ENCODE measurements around the gene RNF223.

RNF223 gene

GRCh38 chr1:1073743-1074587 is at the start of gene RNF223:
RNF223 (minus strand) TSS chr1:1074306; CDS start chr1:1072566, 1,740 bp downstream.
- no peak within 1 kb of the TSS for H3K9ac ChIP-seq (ENCODE audit: low read depth, low read length)
- no peak within 1 kb of the TSS for H3K27ac ChIP-seq (ENCODE audit: low read length)
- H3K36me3 ChIP-seq (ENCODE audit: insufficient read depth, low read depth, low read length), result no peaks in the 10 kb centered on the region
- H3K27me3 ChIP-seq (ENCODE audit: insufficient read depth, low read length), result peaks cover 16% of the 10 kb centered on the region
- H3K4me1 ChIP-seq (ENCODE audit: insufficient read depth, low read length), result no peaks in the 10 kb centered on the region
- H3K9me3 ChIP-seq (ENCODE audit: insufficient read depth, low read depth, low read length), result no peaks in the 10 kb centered on the region
- no peak within 1 kb of the TSS for H3K4me3 ChIP-seq (ENCODE audit: low read length)

- Histone ChIP-seq H3K9me3 (ENCODE audit: insufficient read depth, low read depth, low read length) (no peaks in the 10 kb centered on the region), H3K4me3 (ENCODE audit: low read length) (no peak overlapping the region), H3K36me3 (ENCODE audit: insufficient read depth, low read depth, low read length) (no peaks in the 10 kb centered on the region), H3K27me3 (ENCODE audit: insufficient read depth, low read length) (peaks cover 32% of the 10 kb centered on the region), H3K27ac (ENCODE audit: low read length) (no peak overlapping the region), H3K9ac (ENCODE audit: low read depth, low read length) (no peak overlapping the region), H3K4me1 (ENCODE audit: insufficient read depth, low read length) (no peaks in the 10 kb centered on the region)
These were observed 48.9 kb upstream of the RNF223 start for GRCh38 chr1:1122981-1123480.

- Histone ChIP-seq H3K27me3 (ENCODE audit: insufficient read depth, low read length) (peaks cover 39% of the 10 kb centered on the region), H3K4me1 (ENCODE audit: insufficient read depth, low read length) (no peaks in the 10 kb centered on the region), H3K36me3 (ENCODE audit: insufficient read depth, low read depth, low read length) (no peaks in the 10 kb centered on the region), H3K9me3 (ENCODE audit: insufficient read depth, low read depth, low read length) (no peaks in the 10 kb centered on the region), H3K9ac (ENCODE audit: low read depth, low read length) (no peak overlapping the region), H3K27ac (ENCODE audit: low read length) (no peak overlapping the region), H3K4me3 (ENCODE audit: low read length) (no peak overlapping the region)
These were observed 48.1 kb upstream of the RNF223 start for GRCh38 chr1:1122078-1122811.

- Histone ChIP-seq H3K27ac (ENCODE audit: low read length) (no peak overlapping the region), H3K36me3 (ENCODE audit: insufficient read depth, low read depth, low read length) (no peaks in the 10 kb centered on the region), H3K9ac (ENCODE audit: low read depth, low read length) (no peak overlapping the region), H3K4me3 (ENCODE audit: low read length) (no peak overlapping the region), H3K9me3 (ENCODE audit: insufficient read depth, low read depth, low read length) (no peaks in the 10 kb centered on the region), H3K4me1 (ENCODE audit: insufficient read depth, low read length) (no peaks in the 10 kb centered on the region), H3K27me3 (ENCODE audit: insufficient read depth, low read length) (peaks cover 42% of the 10 kb centered on the region)
These were observed 47.5 kb upstream of the RNF223 start for GRCh38 chr1:1121611-1122077.

- no peaks in the 10 kb centered on the region for H3K36me3 ChIP-seq (ENCODE audit: insufficient read depth, low read depth, low read length)
- H3K4me3 ChIP-seq (ENCODE audit: low read length), result no peak overlapping the region
- no peaks in the 10 kb centered on the region for H3K9me3 ChIP-seq (ENCODE audit: insufficient read depth, low read depth, low read length)
- H3K27me3 ChIP-seq (ENCODE audit: insufficient read depth, low read length), result peaks cover 42% of the 10 kb centered on the region
- no peak overlapping the region for H3K9ac ChIP-seq (ENCODE audit: low read depth, low read length)
- H3K27ac ChIP-seq (ENCODE audit: low read length), result no peak overlapping the region
- H3K4me1 ChIP-seq (ENCODE audit: insufficient read depth, low read length), result no peaks in the 10 kb centered on the region
These were observed 46.9 kb upstream of the RNF223 start for GRCh38 chr1:1120866-1121591.

GRCh38 chr1:1120096-1120495 is 46.0 kb upstream of the RNF223 start:
- Histone ChIP-seq H3K9ac (ENCODE audit: low read depth, low read length) (no peak overlapping the region), H3K27ac (ENCODE audit: low read length) (no peak overlapping the region), H3K36me3 (ENCODE audit: insufficient read depth, low read depth, low read length) (no peaks in the 10 kb centered on the region), H3K4me3 (ENCODE audit: low read length) (no peak overlapping the region), H3K27me3 (ENCODE audit: insufficient read depth, low read length) (peaks cover 42% of the 10 kb centered on the region), H3K4me1 (ENCODE audit: insufficient read depth, low read length) (no peaks in the 10 kb centered on the region), H3K9me3 (ENCODE audit: insufficient read depth, low read depth, low read length) (no peaks in the 10 kb centered on the region)

- Histone ChIP-seq H3K9ac (ENCODE audit: low read depth, low read length) (no peak overlapping the region), H3K36me3 (ENCODE audit: insufficient read depth, low read depth, low read length) (no peaks in the 10 kb centered on the region), H3K9me3 (ENCODE audit: insufficient read depth, low read depth, low read length) (no peaks in the 10 kb centered on the region), H3K27ac (ENCODE audit: low read length) (no peak overlapping the region), H3K4me1 (ENCODE audit: insufficient read depth, low read length) (peaks cover 2% of the 10 kb centered on the region; the same call in 1 of the 2 replicates), H3K4me3 (ENCODE audit: low read length) (no peak overlapping the region), H3K27me3 (ENCODE audit: insufficient read depth, low read length) (peaks cover 42% of the 10 kb centered on the region)
These were observed 45.3 kb upstream of the RNF223 start for GRCh38 chr1:1119272-1119890.

GRCh38 chr1:1118876-1119220 is 44.7 kb upstream of the RNF223 start:
- Histone ChIP-seq H3K9ac (ENCODE audit: low read depth, low read length) (no peak overlapping the region), H3K36me3 (ENCODE audit: insufficient read depth, low read depth, low read length) (no peaks in the 10 kb centered on the region), H3K27ac (ENCODE audit: low read length) (no peak overlapping the region), H3K9me3 (ENCODE audit: insufficient read depth, low read depth, low read length) (no peaks in the 10 kb centered on the region), H3K4me1 (ENCODE audit: insufficient read depth, low read length) (peaks cover 2% of the 10 kb centered on the region; the same call in 1 of the 2 replicates), H3K4me3 (ENCODE audit: low read length) (no peak overlapping the region), H3K27me3 (ENCODE audit: insufficient read depth, low read length) (peaks cover 42% of the 10 kb centered on the region)

GRCh38 chr1:1118011-1118875 is 44.1 kb upstream of the RNF223 start:
- Histone ChIP-seq H3K36me3 (ENCODE audit: insufficient read depth, low read depth, low read length) (peaks cover 3% of the 10 kb centered on the region; the same call in 1 of the 2 replicates), H3K27me3 (ENCODE audit: insufficient read depth, low read length) (peaks cover 42% of the 10 kb centered on the region), H3K4me1 (ENCODE audit: insufficient read depth, low read length) (peaks cover 2% of the 10 kb centered on the region; the same call in 1 of the 2 replicates), H3K9ac (ENCODE audit: low read depth, low read length) (no peak overlapping the region), H3K4me3 (ENCODE audit: low read length) (no peak overlapping the region), H3K9me3 (ENCODE audit: insufficient read depth, low read depth, low read length) (no peaks in the 10 kb centered on the region), H3K27ac (ENCODE audit: low read length) (no peak overlapping the region)

GRCh38 chr1:1117469-1117831 is 43.3 kb upstream of the RNF223 start:
- Histone ChIP-seq H3K27ac (ENCODE audit: low read length) (no peak overlapping the region), H3K4me3 (ENCODE audit: low read length) (no peak overlapping the region), H3K36me3 (ENCODE audit: insufficient read depth, low read depth, low read length) (peaks cover 5% of the 10 kb centered on the region; the same call in 1 of the 2 replicates), H3K9ac (ENCODE audit: low read depth, low read length) (no peak overlapping the region), H3K27me3 (ENCODE audit: insufficient read depth, low read length) (peaks cover 34% of the 10 kb centered on the region), H3K9me3 (ENCODE audit: insufficient read depth, low read depth, low read length) (no peaks in the 10 kb centered on the region; the same call in 1 of the 2 replicates), H3K4me1 (ENCODE audit: insufficient read depth, low read length) (peaks cover 2% of the 10 kb centered on the region; the same call in 1 of the 2 replicates)
